DND-41 (cell line): ENCODE results near the gene PYM1.

ENCODE experiments used
- EZH2 ChIP-seq: IDR thresholded peaks from 3 replicates; pipeline ENCODE4 v1.6.1; 2012; ENCODE audit warnings: borderline replicate concordance, low read depth, mild to moderate bottlenecking, moderate library complexity, low read length, inconsistent platforms; ENCODE audit not compliant: severe bottlenecking
- TF ChIP-seq, protein P1 (sequence below): IDR thresholded peaks from 2 replicates; pipeline ENCODE4 v1.5.1; 2012; ENCODE audit warnings: borderline replicate concordance, low read length, moderate library complexity, mild to moderate bottlenecking; ENCODE audit not compliant: poor library complexity, severe bottlenecking; ENCODE audit errors: extremely low read depth

GRCh38 chr12:55931780-55932550, 4.3 kb upstream of the PYM1 start:
- no peak for TF ChIP-seq EZH2
- TF ChIP-seq, protein P1, sequence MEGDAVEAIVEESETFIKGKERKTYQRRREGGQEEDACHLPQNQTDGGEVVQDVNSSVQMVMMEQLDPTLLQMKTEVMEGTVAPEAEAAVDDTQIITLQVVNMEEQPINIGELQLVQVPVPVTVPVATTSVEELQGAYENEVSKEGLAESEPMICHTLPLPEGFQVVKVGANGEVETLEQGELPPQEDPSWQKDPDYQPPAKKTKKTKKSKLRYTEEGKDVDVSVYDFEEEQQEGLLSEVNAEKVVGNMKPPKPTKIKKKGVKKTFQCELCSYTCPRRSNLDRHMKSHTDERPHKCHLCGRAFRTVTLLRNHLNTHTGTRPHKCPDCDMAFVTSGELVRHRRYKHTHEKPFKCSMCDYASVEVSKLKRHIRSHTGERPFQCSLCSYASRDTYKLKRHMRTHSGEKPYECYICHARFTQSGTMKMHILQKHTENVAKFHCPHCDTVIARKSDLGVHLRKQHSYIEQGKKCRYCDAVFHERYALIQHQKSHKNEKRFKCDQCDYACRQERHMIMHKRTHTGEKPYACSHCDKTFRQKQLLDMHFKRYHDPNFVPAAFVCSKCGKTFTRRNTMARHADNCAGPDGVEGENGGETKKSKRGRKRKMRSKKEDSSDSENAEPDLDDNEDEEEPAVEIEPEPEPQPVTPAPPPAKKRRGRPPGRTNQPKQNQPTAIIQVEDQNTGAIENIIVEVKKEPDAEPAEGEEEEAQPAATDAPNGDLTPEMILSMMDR: no peak
